Measurements from ENCODE around the gene HMX1. TPM values are rescaled to one million over a fixed set of nuclear protein-coding genes. Genes with fewer than 3 reads are reported as not detected.

The HMX1 gene
- not detected for total RNA-seq
- long read RNA-seq = 0 reads

DNA sequence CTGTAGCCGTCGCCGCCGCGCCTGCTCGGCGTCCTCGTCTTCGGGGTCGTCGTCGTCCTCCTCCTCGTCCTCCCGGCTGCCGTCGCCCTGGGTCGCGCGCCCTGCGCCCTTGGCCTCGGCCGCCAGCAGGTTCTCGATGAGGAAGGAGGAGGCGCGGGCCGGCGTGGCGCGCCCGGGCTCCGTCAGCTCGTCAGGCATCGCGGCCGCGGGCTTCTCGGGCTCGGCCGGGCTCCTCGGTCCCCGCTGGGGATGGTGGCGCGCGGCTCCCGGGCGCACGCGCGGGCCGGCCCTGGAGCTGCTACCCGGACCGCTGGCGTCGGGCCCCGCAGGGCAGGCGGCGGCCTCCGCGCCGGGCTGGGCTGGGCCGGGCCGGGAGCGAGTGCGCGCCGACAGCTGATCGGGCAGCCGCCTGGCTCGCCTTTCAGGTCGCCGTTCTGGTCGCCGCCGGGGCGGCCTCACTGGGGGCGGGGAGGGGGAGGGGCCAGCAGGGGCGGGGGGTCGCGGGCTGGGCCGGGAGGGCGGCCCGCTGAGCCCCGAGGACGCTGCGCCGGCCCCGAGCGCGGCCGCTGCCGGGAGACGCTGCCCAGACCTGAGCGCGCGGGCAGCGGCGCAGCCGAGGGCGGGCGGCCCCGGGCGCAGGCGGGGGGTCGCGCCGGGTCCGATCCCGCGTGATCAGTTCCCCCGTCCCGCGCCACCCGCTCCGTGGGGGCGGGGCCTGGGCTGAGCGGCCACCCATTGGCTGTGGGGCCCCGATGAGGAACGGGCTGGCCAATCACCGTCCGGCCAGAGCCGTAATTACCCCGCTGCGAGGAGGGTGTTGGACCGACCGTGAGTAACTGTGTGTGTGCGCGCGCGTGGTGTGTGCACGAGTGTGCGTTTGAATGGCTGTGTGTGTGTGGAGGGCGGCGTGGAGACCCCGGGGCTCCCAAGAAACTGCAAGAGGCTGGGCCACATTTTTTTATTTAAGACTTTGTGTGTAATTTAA is at the start of gene HMX1:
Gene HMX1 (minus strand): TSS at position 423 of the 985 bp plus-strand sequence. CDS start 225 bp downstream, at position 198.
- ATAC-seq = no peak
- intact Hi-C loops (cut with DNase I, micrococcal nuclease) = no loop called here
- no peak for DNase-seq

DNA sequence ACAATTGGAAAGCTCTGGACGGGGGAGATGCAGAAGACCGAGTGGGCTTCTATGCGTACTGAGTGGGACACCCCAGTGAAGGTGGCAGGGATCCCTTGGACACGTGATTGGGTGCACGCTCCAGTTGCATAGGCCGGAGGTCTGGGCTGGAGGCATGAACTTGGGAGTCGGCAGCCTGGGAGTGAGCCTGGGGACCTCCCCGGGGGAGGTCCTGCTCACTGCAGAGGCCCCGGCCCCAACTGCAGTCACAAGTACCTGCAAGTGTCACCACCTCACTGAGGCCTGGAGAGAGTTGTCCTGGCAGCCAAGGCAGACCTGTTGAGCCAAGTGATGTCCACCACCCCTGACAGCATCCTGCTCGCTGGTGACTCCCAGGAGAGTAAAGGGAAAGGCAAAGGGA is 49.3 kb upstream of the HMX1 start:
- DNase-seq (peak in 1 of 2 donors; percentile 15), ATAC-seq (no peak)
- intact Hi-C loops (cut with DNase I, micrococcal nuclease) = no loop called here

GRCh38 chr4:8920289-8920965 is 48.8 kb upstream of the HMX1 start:
- ATAC-seq (no peak), DNase-seq (peak in 1 of 2 donors; percentile 15)
- intact Hi-C loops (cut with DNase I, micrococcal nuclease) = no loop called here

DNA sequence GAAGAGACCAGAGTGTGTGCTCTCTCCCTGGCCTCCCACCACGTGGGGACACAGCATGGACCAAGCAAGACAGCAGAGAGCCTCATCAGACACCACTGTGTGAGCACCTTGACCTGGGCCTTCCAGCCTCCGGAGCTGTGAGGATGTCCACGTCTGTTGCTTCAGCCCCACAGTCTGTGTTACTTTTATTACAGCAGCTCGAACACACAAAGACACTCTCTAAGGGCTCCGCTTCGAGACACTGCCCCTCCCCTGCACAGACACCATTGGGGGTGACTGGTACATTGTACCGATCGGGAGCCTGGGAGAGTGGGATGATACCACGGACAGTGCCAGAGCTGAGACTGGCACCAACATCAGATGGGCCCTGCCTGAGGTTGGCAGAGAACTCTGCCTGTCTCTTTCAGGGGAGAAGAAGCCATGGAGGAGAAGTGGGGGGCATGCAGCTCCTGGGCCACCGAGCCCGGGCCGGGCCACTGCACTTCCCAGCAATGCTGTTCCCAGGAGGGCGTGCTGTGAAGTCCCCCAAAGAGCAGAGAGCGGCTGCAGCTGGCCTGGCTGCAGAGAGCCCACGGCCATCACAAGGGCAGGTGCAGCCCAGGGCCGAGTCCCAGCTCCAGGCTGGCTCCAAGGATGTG is 48.1 kb upstream of the HMX1 start:
- intact Hi-C loops (cut with DNase I, micrococcal nuclease) = no loop called here
- ATAC-seq (no peak), DNase-seq (no peak)

- ATAC-seq (peak; percentile 82), DNase-seq (peak; percentile 27 to 60)
- intact Hi-C loops (cut with DNase I, micrococcal nuclease) = no loop called here
Observed at GRCh38 chr4:8917868-8918783, 46.5 kb upstream of the HMX1 start.

GRCh38 chr4:8917321-8917811 is 45.7 kb upstream of the HMX1 start:
- DNase-seq = peak in 1 of 2 donors; percentile 16
- no peak for ATAC-seq
- intact Hi-C loops (cut with DNase I, micrococcal nuclease) = no loop called here

DNA sequence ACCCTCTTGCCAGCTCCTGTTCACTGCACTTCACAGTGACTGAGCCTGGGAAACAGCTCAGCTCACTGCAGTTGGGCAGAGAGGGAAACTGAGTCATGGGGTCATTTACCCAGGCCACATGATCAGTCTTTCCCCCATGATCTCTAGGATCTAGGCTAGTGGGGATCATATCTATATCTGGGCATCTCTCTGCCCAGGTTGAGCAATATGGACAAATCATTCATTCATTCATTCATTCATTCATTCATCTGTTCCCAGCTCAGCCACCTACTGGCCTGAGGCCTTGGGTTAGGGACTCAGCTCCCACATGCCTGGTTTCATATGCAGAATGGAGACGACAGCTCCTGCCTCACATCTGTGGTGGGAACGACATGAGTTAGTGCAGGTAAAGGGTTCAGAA is 45.3 kb upstream of the HMX1 start:
- intact Hi-C loops (cut with DNase I, micrococcal nuclease) = no loop called here
- peak in 1 of 2 donors; percentile 4 for DNase-seq
- no peak for ATAC-seq

DNA sequence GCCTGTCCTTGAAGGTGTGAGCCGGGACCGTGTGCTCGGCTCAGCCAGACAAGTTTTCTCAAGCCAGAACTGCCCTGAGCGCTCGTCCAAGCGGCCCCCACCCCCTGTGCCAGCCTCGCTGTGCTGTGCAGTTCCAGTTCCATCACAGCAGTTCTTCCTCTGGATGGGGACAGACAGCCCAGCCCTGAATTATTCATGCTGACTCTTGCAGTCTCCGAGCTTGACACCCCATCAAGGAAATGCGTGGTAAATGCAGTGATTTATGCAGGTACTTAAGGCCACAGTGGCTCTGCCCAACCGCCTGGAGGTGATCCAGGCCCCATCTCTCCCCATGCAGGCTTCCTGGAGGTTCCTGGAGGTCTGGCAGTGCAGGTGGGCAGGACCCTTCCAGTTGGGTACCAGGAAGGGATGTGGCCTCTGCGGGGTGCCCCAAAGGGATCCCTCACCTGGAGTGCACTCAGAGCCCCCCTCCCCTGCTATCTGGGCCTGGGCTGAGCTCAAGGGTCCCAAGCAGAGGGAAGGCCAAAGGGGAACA is 44.8 kb upstream of the HMX1 start:
- ATAC-seq (no peak), DNase-seq (peak in 1 of 2 donors; percentile 5)
- intact Hi-C loops (cut with DNase I, micrococcal nuclease) = no loop called here

GRCh38 chr4:8915201-8916200 is 43.9 kb upstream of the HMX1 start:
- intact Hi-C loops (cut with DNase I, micrococcal nuclease) = no loop called here
- DNase-seq = peak in 1 of 2 donors; percentile 12
- ATAC-seq = no peak

GRCh38 chr4:8914461-8915171 is 43.0 kb upstream of the HMX1 start:
- peak in 1 of 2 donors; percentile 12 for DNase-seq
- ATAC-seq = no peak
- intact Hi-C loops (cut with DNase I, micrococcal nuclease) = no loop called here

DNA sequence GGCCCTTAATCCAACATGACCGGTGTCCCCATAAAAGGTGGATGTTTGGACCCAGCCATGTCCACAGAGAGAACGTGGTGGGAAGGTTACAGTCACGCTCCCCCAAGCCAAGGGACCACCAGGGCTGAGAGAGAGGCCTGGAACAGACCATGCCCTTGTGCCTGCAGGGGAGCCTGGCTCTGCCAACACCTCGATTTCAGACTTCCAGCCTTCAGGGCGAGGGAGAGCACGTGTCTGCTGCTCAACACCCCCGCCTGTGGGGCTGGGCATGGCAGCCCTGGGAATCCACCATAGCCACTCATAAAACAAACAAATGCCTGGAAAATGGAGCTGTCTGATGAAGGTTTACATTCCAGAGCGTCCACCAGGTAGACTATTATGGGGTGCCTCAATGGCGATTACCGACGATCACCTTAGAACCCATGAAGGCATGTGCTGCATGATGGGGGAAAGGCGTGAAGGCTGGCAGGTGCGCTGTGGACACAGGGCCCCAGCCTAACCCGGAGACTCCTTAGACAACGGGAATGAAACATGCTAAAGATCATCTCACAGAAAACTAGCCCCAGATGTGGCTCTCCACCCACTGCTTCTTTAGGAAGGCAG is 42.3 kb upstream of the HMX1 start:
- DNase-seq = peak in 1 of 2 donors; percentile 7
- no peak for ATAC-seq
- intact Hi-C loops (cut with DNase I, micrococcal nuclease) = no loop called here

- DNase-seq (peak in 1 of 2 donors; percentile 4), ATAC-seq (no peak)
- intact Hi-C loops (cut with DNase I, micrococcal nuclease) = no loop called here
Observed at GRCh38 chr4:8913121-8913857, 41.6 kb upstream of the HMX1 start.

- DNase-seq = peak in 1 of 2 donors; percentile 10
- intact Hi-C loops (cut with DNase I, micrococcal nuclease) = no loop called here
- ATAC-seq = no peak
Observed at GRCh38 chr4:8912506-8912905, 40.9 kb upstream of the HMX1 start.

DNA sequence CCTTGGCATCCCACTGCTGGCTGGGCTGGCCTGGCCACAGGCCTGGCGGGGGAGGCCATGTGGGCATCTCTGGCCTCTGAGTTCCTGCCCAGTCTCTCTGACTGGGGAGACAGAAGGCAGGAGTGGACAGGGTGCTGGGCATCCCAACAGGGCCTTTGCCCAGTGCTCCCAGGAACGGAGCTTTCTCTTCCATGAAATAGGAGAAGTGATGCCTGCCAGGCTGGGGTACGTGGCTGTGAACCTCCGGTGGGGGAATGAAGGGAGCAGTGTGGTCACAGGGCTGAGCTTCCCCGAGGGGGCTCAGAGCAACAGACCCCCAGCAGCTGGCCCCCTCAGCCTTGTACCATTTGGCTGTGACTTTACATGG is 40.4 kb upstream of the HMX1 start:
- peak in 1 of 2 donors; percentile 3 for DNase-seq
- ATAC-seq = no peak
- intact Hi-C loops (cut with DNase I, micrococcal nuclease) = no loop called here

All from left colon (tissue), 2 donors.